ENCODE results near the gene TECPR2. TPM values are rescaled to one million over a fixed set of nuclear protein-coding genes. Genes with fewer than 3 reads are reported as not detected.

TECPR2 gene
- polyA plus RNA-seq, 1 donor (not counting 4 experiments of a cell fraction or from before 2014, with no cell fraction given): 8.3 TPM

DNA sequence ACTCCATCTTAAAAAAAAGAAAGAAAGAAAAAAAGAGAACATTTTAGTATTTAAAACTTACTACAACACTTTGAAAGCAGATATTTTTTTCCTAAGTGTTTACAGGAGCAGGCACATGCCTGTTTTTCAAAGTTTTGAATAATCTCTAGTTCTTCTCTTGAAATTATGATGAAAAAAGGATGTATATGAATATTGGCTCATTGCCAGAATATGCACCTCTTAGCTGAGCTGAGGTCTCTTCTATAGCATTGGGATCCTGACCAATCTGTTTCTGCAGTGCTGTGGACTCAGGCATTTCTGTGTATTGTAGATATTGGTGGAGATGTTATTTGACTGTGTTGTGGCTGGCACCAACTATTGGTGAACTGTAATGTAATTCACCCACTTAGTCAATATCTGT lies 15.0 kb downstream of the TECPR2 start:
- FAIRE-seq: no peak
- no peaks in the 10 kb centered on the region for H3K4me1 ChIP-seq (ENCODE audit: control insufficient read depth, extremely low read depth, insufficient read depth, low read length)
- H4K20me1 ChIP-seq (ENCODE audit: control insufficient read depth, extremely low read depth, insufficient read depth, low read length): no peaks in the 10 kb centered on the region
- no peak overlapping the region for H3K4me2 ChIP-seq (ENCODE audit: control insufficient read depth, extremely low read depth, insufficient read depth, low read depth, low read length)
- H3K9me1 ChIP-seq (ENCODE audit: control insufficient read depth, extremely low read depth, insufficient read depth, low read length): no peaks in the 10 kb centered on the region
- H3K79me2 ChIP-seq (ENCODE audit: control insufficient read depth, insufficient read depth, low read length): no peaks in the 10 kb centered on the region
- no peak overlapping the region for H3K9ac ChIP-seq (ENCODE audit: control insufficient read depth, extremely low read depth, insufficient read depth, low read length)
- no peak for DNase-seq (ENCODE audit: low read depth, low spot score)
- peaks cover 4 to 6% of the 10 kb centered on the region in 2 experiments for H3K36me3 ChIP-seq (ENCODE audit: control insufficient read depth in 2 of 2, extremely low read depth in 1 of 2, insufficient read depth in 2 of 2, low read length in 2 of 2)
- TF ChIP-seq, protein P1, sequence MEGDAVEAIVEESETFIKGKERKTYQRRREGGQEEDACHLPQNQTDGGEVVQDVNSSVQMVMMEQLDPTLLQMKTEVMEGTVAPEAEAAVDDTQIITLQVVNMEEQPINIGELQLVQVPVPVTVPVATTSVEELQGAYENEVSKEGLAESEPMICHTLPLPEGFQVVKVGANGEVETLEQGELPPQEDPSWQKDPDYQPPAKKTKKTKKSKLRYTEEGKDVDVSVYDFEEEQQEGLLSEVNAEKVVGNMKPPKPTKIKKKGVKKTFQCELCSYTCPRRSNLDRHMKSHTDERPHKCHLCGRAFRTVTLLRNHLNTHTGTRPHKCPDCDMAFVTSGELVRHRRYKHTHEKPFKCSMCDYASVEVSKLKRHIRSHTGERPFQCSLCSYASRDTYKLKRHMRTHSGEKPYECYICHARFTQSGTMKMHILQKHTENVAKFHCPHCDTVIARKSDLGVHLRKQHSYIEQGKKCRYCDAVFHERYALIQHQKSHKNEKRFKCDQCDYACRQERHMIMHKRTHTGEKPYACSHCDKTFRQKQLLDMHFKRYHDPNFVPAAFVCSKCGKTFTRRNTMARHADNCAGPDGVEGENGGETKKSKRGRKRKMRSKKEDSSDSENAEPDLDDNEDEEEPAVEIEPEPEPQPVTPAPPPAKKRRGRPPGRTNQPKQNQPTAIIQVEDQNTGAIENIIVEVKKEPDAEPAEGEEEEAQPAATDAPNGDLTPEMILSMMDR (optimal IDR thresholded peaks at IDR 0.05 in 1 of 3, IDR thresholded peaks at IDR 0.05 in 1 of 3, conservative IDR thresholded peaks at IDR 0.05 in 1 of 3; ENCODE audit: extremely low read depth in 1 of 3, insufficient read depth in 2 of 3, low read length in 3 of 3): no peak
- TF ChIP-seq EZH2 (IDR thresholded peaks at IDR 0.05; ENCODE audit: low read length): no peak
- H3K27me3 ChIP-seq (ENCODE audit: control insufficient read depth, extremely low read depth, insufficient read depth, low read length): no peaks in the 10 kb centered on the region
- no peaks in the 10 kb centered on the region for H3K9me3 ChIP-seq (ENCODE audit: control insufficient read depth, low read depth, low read length)
- no peak overlapping the region for H2AFZ ChIP-seq (ENCODE audit: control insufficient read depth, low read length)
- no peak overlapping the region for H3K4me3 ChIP-seq (ENCODE audit: control insufficient read depth in 2 of 3, extremely low read depth in 1 of 3, insufficient read depth in 2 of 3, low read depth in 1 of 3, low read length in 3 of 3)
- H3K27ac ChIP-seq (ENCODE audit: control insufficient read depth, insufficient read depth, low read length): no peak overlapping the region
- dilution Hi-C loops (cut with MboI; ENCODE audit: extremely low pct_ligation_motif_present, low sequenced_read_pairs): no loop called here

DNA sequence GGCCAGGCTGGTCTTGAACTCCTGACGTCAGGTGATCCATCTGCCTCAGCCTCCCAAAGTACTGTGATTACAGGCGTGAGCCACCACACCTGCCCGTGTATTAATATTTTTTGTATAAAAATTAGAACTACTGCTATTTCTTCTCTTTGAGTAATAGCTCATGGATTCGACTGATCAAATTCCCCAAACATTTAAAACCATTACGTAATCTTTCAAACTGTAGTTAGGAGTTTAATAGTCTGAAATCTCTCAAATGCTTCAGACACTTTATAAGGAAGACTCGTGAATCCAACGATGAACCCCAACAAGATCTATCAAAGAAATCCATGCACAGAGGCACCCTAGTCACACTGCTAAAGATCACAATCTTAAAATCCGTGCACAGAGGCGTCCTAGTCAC lies 16.1 kb downstream of the TECPR2 start:
- no peaks in the 10 kb centered on the region for H3K9me3 ChIP-seq (ENCODE audit: control insufficient read depth, low read depth, low read length)
- DNase-seq (ENCODE audit: low read depth, low spot score) (no peak), FAIRE-seq (no peak)
- dilution Hi-C loops (cut with MboI; ENCODE audit: extremely low pct_ligation_motif_present, low sequenced_read_pairs): no loop called here
- no peak overlapping the region for H3K9ac ChIP-seq (ENCODE audit: control insufficient read depth, extremely low read depth, insufficient read depth, low read length)
- no peaks in the 10 kb centered on the region for H3K27me3 ChIP-seq (ENCODE audit: control insufficient read depth, extremely low read depth, insufficient read depth, low read length)
- no peak overlapping the region for H2AFZ ChIP-seq (ENCODE audit: control insufficient read depth, low read length)
- H3K36me3 ChIP-seq (ENCODE audit: control insufficient read depth in 2 of 2, extremely low read depth in 1 of 2, insufficient read depth in 2 of 2, low read length in 2 of 2): peaks cover 4 to 6% of the 10 kb centered on the region in 2 experiments
- H3K4me1 ChIP-seq (ENCODE audit: control insufficient read depth, extremely low read depth, insufficient read depth, low read length): no peaks in the 10 kb centered on the region
- H3K79me2 ChIP-seq (ENCODE audit: control insufficient read depth, insufficient read depth, low read length): no peaks in the 10 kb centered on the region
- no peak overlapping the region for H3K4me3 ChIP-seq (ENCODE audit: control insufficient read depth in 2 of 3, extremely low read depth in 1 of 3, insufficient read depth in 2 of 3, low read depth in 1 of 3, low read length in 3 of 3)
- no peaks in the 10 kb centered on the region for H3K9me1 ChIP-seq (ENCODE audit: control insufficient read depth, extremely low read depth, insufficient read depth, low read length)
- H3K4me2 ChIP-seq (ENCODE audit: control insufficient read depth, extremely low read depth, insufficient read depth, low read depth, low read length): no peak overlapping the region
- H4K20me1 ChIP-seq (ENCODE audit: control insufficient read depth, extremely low read depth, insufficient read depth, low read length): no peaks in the 10 kb centered on the region
- TF ChIP-seq, protein P1 (optimal IDR thresholded peaks at IDR 0.05 in 1 of 3, IDR thresholded peaks at IDR 0.05 in 1 of 3, conservative IDR thresholded peaks at IDR 0.05 in 1 of 3; ENCODE audit: extremely low read depth in 1 of 3, insufficient read depth in 2 of 3, low read length in 3 of 3): no peak
- TF ChIP-seq EZH2 (IDR thresholded peaks at IDR 0.05; ENCODE audit: low read length): no peak
- H3K27ac ChIP-seq (ENCODE audit: control insufficient read depth, insufficient read depth, low read length): no peak overlapping the region
